Activated CD4-positive, alpha-beta T cell treated with anti-CD3 and anti-CD28 coated beads, Interleukin-2, amount 50 U/mL, for 24 hours (primary cell): ENCODE measurements around the gene SCN3A.

ENCODE experiments used
- DNase-seq, 2 donors: peaks; one replicate each; pipeline ENCODE4 v3.0.0-alpha.2; 2020; ENCODE audit warnings: low read depth in 1 of 2, low spot score in 1 of 2

The SCN3A gene

GRCh38 chr2:165192729-165193128 lies 11.1 kb downstream of the SCN3A start:
- DNase-seq, result no peak

GRCh38 chr2:165191096-165191728 lies 12.6 kb downstream of the SCN3A start:
- no peak for DNase-seq

- no peak for DNase-seq
Observed at GRCh38 chr2:165185633-165186032, 18.2 kb downstream of the SCN3A start.

GRCh38 chr2:165182029-165182428 lies 21.8 kb downstream of the SCN3A start:
- DNase-seq, result no peak

GRCh38 chr2:165176780-165177179 lies 27.1 kb downstream of the SCN3A start:
- DNase-seq, result no peak

- no peak for DNase-seq
Observed at GRCh38 chr2:165173215-165173614, 30.6 kb downstream of the SCN3A start.

GRCh38 chr2:165164201-165164600 lies 39.6 kb downstream of the SCN3A start:
- no peak for DNase-seq

- no peak for DNase-seq
Observed at GRCh38 chr2:165163761-165164160, 40.1 kb downstream of the SCN3A start.

- no peak for DNase-seq
Observed at GRCh38 chr2:165162466-165162865, 41.4 kb downstream of the SCN3A start.

GRCh38 chr2:165161510-165161909 lies 42.3 kb downstream of the SCN3A start:
- DNase-seq, result no peak

GRCh38 chr2:165157160-165157559 lies 46.7 kb downstream of the SCN3A start:
- DNase-seq, result no peak

GRCh38 chr2:165155152-165155551 lies 48.7 kb downstream of the SCN3A start:
- DNase-seq, result no peak

GRCh38 chr2:165149439-165149838 lies 54.4 kb downstream of the SCN3A start:
- DNase-seq, result no peak

- no peak for DNase-seq
Observed at GRCh38 chr2:165147186-165148045, 56.4 kb downstream of the SCN3A start.

- DNase-seq, result no peak
Observed at GRCh38 chr2:165144315-165144714, 59.5 kb downstream of the SCN3A start.

- no peak for DNase-seq
Observed at GRCh38 chr2:165141601-165142354, 62.1 kb downstream of the SCN3A start.

- no peak for DNase-seq
Observed at GRCh38 chr2:165126244-165126643, 77.6 kb downstream of the SCN3A start.

GRCh38 chr2:165122521-165122920 lies 81.3 kb downstream of the SCN3A start:
- DNase-seq, result no peak

- no peak for DNase-seq
Observed at GRCh38 chr2:165120740-165121467, 82.9 kb downstream of the SCN3A start.

GRCh38 chr2:165115258-165115657 lies 88.6 kb downstream of the SCN3A start:
- no peak for DNase-seq

- DNase-seq, result no peak
Observed at GRCh38 chr2:165114346-165114939, 89.4 kb downstream of the SCN3A start.
